ENCODE measurements around the gene SIVA1.

Gene SIVA1

DNA sequence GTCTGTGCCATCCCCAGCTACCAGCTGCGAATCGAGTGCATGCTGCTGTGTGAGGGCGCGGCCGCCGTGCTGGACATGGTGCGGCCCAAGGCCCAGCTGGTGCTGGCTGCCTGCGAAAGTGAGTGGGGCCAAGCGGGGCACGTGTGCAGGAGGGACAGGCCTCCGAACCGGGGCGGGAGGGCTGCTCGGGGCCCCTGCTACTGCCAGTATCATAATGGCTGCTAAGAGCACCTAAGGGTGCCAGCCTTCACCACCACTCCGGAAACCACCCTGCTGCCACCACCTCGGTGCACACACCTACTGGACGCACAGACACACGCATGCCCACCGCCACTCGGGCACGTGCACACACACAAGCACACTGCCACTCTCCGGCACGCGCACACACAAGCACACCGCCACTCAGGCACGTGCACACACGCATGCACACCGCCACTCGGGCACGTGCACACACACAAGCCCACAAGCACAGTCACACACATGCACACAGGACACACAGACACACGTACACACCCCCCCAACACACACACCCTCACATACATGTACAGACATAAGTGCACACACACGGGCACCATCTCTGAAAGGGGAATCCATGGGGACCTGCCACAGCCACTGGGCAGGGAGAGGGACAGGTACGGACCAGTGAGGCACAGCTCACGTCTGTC is 42.7 kb upstream of the SIVA1 start:
- Histone ChIP-seq H3K27me3 (ENCODE audit: insufficient read depth, low read length) (no peaks in the 10 kb centered on the region), H3K14ac (ENCODE audit: low read length) (no peak overlapping the region), H2AK5ac (ENCODE audit: low read length) (no peak overlapping the region), H4K8ac (ENCODE audit: low read depth, low read length) (no peak overlapping the region), H2BK12ac (ENCODE audit: low read length) (no peak overlapping the region), H3K36me3 (ENCODE audit: control insufficient read depth in 1 of 2, insufficient read depth in 2 of 2, low read length in 2 of 2) (peaks cover 80 to 83% of the 10 kb centered on the region in 2 experiments), H2BK5ac (ENCODE audit: low read depth, low read length, poor library complexity) (no peak overlapping the region), H3K27ac (ENCODE audit: low read depth, low read length) (no peak overlapping the region), H3K18ac (ENCODE audit: low read length) (no peak overlapping the region), H3K4me1 (ENCODE audit: control insufficient read depth in 1 of 2, insufficient read depth in 2 of 2, low read length in 2 of 2) (no peaks in the 10 kb centered on the region), H3K9ac (ENCODE audit: low read length) (no peak overlapping the region), H2AFZ (ENCODE audit: insufficient read depth, low read length, poor library complexity) (no peak overlapping the region), H3K9me3 (ENCODE audit: insufficient read depth, low read depth, low read length) (no peaks in the 10 kb centered on the region), H4K12ac (ENCODE audit: low read depth, low read length) (no peak overlapping the region), H3K23ac (ENCODE audit: low read length) (no peak overlapping the region), H4K91ac (ENCODE audit: low read depth, low read length) (no peak overlapping the region), H3K4me3 (ENCODE audit: low read depth, low read length) (peak overlapping the region; percentile 41), H2BK120ac (ENCODE audit: insufficient read depth, low read length, poor library complexity) (no peak overlapping the region), H3K4ac (ENCODE audit: low read depth, low read length) (no peak overlapping the region), H3K4me2 (ENCODE audit: low read length) (no peak overlapping the region), H3K79me2 (ENCODE audit: control insufficient read depth, insufficient read depth, low read length, poor library complexity) (no peaks in the 10 kb centered on the region), H3K79me1 (ENCODE audit: low read length) (no peaks in the 10 kb centered on the region)
- DNase-seq = no peak
- no CpG with 5 or more reads among the region's 34 CpGs for WGBS (ENCODE audit: extremely low coverage, insufficient coverage, insufficient read length)

GRCh38 chr14:104712881-104713734 is 39.8 kb upstream of the SIVA1 start:
- peaks cover 86 to 87% of the 10 kb centered on the region in 2 experiments for H3K36me3 ChIP-seq (ENCODE audit: control insufficient read depth in 1 of 2, insufficient read depth in 2 of 2, low read length in 2 of 2)
- H2AK5ac ChIP-seq (ENCODE audit: low read length) = no peak overlapping the region
- H2BK12ac ChIP-seq (ENCODE audit: low read length) = no peak overlapping the region
- H3K4me1 ChIP-seq (ENCODE audit: control insufficient read depth in 1 of 2, insufficient read depth in 2 of 2, low read length in 2 of 2) = no peaks in the 10 kb centered on the region
- no peak overlapping the region for H3K4me3 ChIP-seq (ENCODE audit: low read depth, low read length)
- H3K4ac ChIP-seq (ENCODE audit: low read depth, low read length) = no peak overlapping the region
- H3K79me1 ChIP-seq (ENCODE audit: low read length) = no peaks in the 10 kb centered on the region
- no CpG with 5 or more reads among the region's 40 CpGs for WGBS (ENCODE audit: extremely low coverage, insufficient coverage, insufficient read length)
- no peak overlapping the region for H4K12ac ChIP-seq (ENCODE audit: low read depth, low read length)
- no peak overlapping the region for H3K23ac ChIP-seq (ENCODE audit: low read length)
- DNase-seq = no peak
- H3K4me2 ChIP-seq (ENCODE audit: low read length) = no peak overlapping the region
- no peaks in the 10 kb centered on the region for H3K27me3 ChIP-seq (ENCODE audit: insufficient read depth, low read length)
- no peaks in the 10 kb centered on the region for H3K79me2 ChIP-seq (ENCODE audit: control insufficient read depth, insufficient read depth, low read length, poor library complexity)
- no peak overlapping the region for H4K8ac ChIP-seq (ENCODE audit: low read depth, low read length)
- H2AFZ ChIP-seq (ENCODE audit: insufficient read depth, low read length, poor library complexity) = no peak overlapping the region
- H3K9me3 ChIP-seq (ENCODE audit: insufficient read depth, low read depth, low read length) = no peaks in the 10 kb centered on the region
- H4K91ac ChIP-seq (ENCODE audit: low read depth, low read length) = no peak overlapping the region
- no peak overlapping the region for H3K14ac ChIP-seq (ENCODE audit: low read length)
- no peak overlapping the region for H3K18ac ChIP-seq (ENCODE audit: low read length)
- H3K9ac ChIP-seq (ENCODE audit: low read length) = no peak overlapping the region
- no peak overlapping the region for H2BK120ac ChIP-seq (ENCODE audit: insufficient read depth, low read length, poor library complexity)
- H2BK5ac ChIP-seq (ENCODE audit: low read depth, low read length, poor library complexity) = no peak overlapping the region
- H3K27ac ChIP-seq (ENCODE audit: low read depth, low read length) = no peak overlapping the region

GRCh38 chr14:104714066-104714465 is 38.9 kb upstream of the SIVA1 start:
- no peak overlapping the region for H4K12ac ChIP-seq (ENCODE audit: low read depth, low read length)
- no CpG with 5 or more reads among the region's 16 CpGs for WGBS (ENCODE audit: extremely low coverage, insufficient coverage, insufficient read length)
- no peak overlapping the region for H2AFZ ChIP-seq (ENCODE audit: insufficient read depth, low read length, poor library complexity)
- H3K4me2 ChIP-seq (ENCODE audit: low read length) = no peak overlapping the region
- no peak overlapping the region for H3K4me3 ChIP-seq (ENCODE audit: low read depth, low read length)
- DNase-seq = no peak
- no peak overlapping the region for H2BK12ac ChIP-seq (ENCODE audit: low read length)
- no peak overlapping the region for H4K8ac ChIP-seq (ENCODE audit: low read depth, low read length)
- peaks cover 90 to 93% of the 10 kb centered on the region in 2 experiments for H3K36me3 ChIP-seq (ENCODE audit: control insufficient read depth in 1 of 2, insufficient read depth in 2 of 2, low read length in 2 of 2)
- H3K79me2 ChIP-seq (ENCODE audit: control insufficient read depth, insufficient read depth, low read length, poor library complexity) = no peaks in the 10 kb centered on the region
- H4K91ac ChIP-seq (ENCODE audit: low read depth, low read length) = no peak overlapping the region
- no peak overlapping the region for H2AK5ac ChIP-seq (ENCODE audit: low read length)
- H3K23ac ChIP-seq (ENCODE audit: low read length) = no peak overlapping the region
- no peak overlapping the region for H3K27ac ChIP-seq (ENCODE audit: low read depth, low read length)
- no peaks in the 10 kb centered on the region for H3K79me1 ChIP-seq (ENCODE audit: low read length)
- no peak overlapping the region for H3K4ac ChIP-seq (ENCODE audit: low read depth, low read length)
- no peak overlapping the region for H2BK5ac ChIP-seq (ENCODE audit: low read depth, low read length, poor library complexity)
- no peaks in the 10 kb centered on the region for H3K9me3 ChIP-seq (ENCODE audit: insufficient read depth, low read depth, low read length)
- no peak overlapping the region for H3K18ac ChIP-seq (ENCODE audit: low read length)
- H3K9ac ChIP-seq (ENCODE audit: low read length) = no peak overlapping the region
- no peaks in the 10 kb centered on the region for H3K27me3 ChIP-seq (ENCODE audit: insufficient read depth, low read length)
- H3K4me1 ChIP-seq (ENCODE audit: control insufficient read depth in 1 of 2, insufficient read depth in 2 of 2, low read length in 2 of 2) = no peaks in the 10 kb centered on the region
- no peak overlapping the region for H2BK120ac ChIP-seq (ENCODE audit: insufficient read depth, low read length, poor library complexity)
- no peak overlapping the region for H3K14ac ChIP-seq (ENCODE audit: low read length)

DNA sequence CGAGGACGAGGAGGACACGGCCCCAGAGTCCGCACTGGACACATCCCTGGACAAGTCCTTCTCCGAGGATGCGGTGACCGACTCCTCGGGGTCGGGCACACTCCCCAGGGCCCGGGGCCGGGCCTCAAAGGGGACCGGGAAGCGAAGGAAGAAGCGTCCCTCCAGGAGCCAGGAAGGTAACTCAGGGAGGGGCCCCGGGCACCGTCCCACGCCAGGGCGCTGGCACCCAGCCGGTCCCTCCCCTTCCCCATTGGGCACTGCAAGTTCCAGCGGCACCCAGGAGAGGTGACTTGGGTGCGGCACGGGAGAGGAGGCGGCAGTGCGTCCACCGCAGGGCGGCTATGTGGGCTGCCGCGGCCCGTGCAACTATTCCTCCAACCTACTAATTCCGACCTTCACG is 38.3 kb upstream of the SIVA1 start:
- Histone ChIP-seq H3K4ac (ENCODE audit: low read depth, low read length) (no peak overlapping the region), H2BK5ac (ENCODE audit: low read depth, low read length, poor library complexity) (no peak overlapping the region), H3K18ac (ENCODE audit: low read length) (no peak overlapping the region), H2AFZ (ENCODE audit: insufficient read depth, low read length, poor library complexity) (no peak overlapping the region), H2BK12ac (ENCODE audit: low read length) (no peak overlapping the region), H2BK120ac (ENCODE audit: insufficient read depth, low read length, poor library complexity) (no peak overlapping the region), H3K14ac (ENCODE audit: low read length) (no peak overlapping the region), H4K8ac (ENCODE audit: low read depth, low read length) (no peak overlapping the region), H3K4me1 (ENCODE audit: control insufficient read depth in 1 of 2, insufficient read depth in 2 of 2, low read length in 2 of 2) (no peaks in the 10 kb centered on the region), H3K27me3 (ENCODE audit: insufficient read depth, low read length) (no peaks in the 10 kb centered on the region), H3K4me3 (ENCODE audit: low read depth, low read length) (no peak overlapping the region), H3K9ac (ENCODE audit: low read length) (no peak overlapping the region), H3K23ac (ENCODE audit: low read length) (no peak overlapping the region), H3K27ac (ENCODE audit: low read depth, low read length) (no peak overlapping the region), H3K36me3 (ENCODE audit: control insufficient read depth in 1 of 2, insufficient read depth in 2 of 2, low read length in 2 of 2) (peaks cover 90 to 93% of the 10 kb centered on the region in 2 experiments), H3K9me3 (ENCODE audit: insufficient read depth, low read depth, low read length) (peaks cover 2% of the 10 kb centered on the region), H2AK5ac (ENCODE audit: low read length) (no peak overlapping the region), H4K12ac (ENCODE audit: low read depth, low read length) (no peak overlapping the region), H3K79me1 (ENCODE audit: low read length) (no peaks in the 10 kb centered on the region), H3K79me2 (ENCODE audit: control insufficient read depth, insufficient read depth, low read length, poor library complexity) (no peaks in the 10 kb centered on the region), H3K4me2 (ENCODE audit: low read length) (no peak overlapping the region), H4K91ac (ENCODE audit: low read depth, low read length) (no peak overlapping the region)
- no peak for DNase-seq
- no CpG with 5 or more reads among the region's 31 CpGs for WGBS (ENCODE audit: extremely low coverage, insufficient coverage, insufficient read length)
